ENCODE measurements around the gene CMSS1.

DNA sequence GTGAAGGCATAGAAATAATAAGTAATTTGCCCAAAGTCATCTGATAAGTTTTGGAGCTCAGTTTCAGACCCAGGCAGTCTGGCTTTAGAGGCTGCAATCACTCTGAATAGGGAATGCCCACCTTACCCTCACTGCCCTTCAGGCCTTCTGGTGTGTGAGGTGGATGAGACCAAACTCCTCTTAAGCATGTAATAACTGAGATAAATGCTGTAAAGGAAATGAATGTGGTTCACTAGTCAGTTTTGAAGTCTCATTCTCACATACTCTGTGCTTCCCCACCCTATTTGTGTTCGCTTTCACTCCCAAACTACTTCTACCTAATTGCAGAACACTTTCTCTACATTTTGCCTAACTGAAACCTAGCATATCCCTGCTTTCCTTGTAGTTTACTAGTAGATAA is 152.5 kb downstream of the CMSS1 start:
- TF ChIP-seq, protein P1, sequence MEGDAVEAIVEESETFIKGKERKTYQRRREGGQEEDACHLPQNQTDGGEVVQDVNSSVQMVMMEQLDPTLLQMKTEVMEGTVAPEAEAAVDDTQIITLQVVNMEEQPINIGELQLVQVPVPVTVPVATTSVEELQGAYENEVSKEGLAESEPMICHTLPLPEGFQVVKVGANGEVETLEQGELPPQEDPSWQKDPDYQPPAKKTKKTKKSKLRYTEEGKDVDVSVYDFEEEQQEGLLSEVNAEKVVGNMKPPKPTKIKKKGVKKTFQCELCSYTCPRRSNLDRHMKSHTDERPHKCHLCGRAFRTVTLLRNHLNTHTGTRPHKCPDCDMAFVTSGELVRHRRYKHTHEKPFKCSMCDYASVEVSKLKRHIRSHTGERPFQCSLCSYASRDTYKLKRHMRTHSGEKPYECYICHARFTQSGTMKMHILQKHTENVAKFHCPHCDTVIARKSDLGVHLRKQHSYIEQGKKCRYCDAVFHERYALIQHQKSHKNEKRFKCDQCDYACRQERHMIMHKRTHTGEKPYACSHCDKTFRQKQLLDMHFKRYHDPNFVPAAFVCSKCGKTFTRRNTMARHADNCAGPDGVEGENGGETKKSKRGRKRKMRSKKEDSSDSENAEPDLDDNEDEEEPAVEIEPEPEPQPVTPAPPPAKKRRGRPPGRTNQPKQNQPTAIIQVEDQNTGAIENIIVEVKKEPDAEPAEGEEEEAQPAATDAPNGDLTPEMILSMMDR (IDR thresholded peaks at IDR 0.05) = no peak
- no peak for TF ChIP-seq POLR2A (IDR thresholded peaks at IDR 0.05)

All from right lobe of liver (tissue), 4 donors.